Chondrocyte (in vitro differentiated cells): ENCODE data around the gene NHSL2. TPM values are rescaled to one million over a fixed set of nuclear protein-coding genes. Genes with fewer than 3 reads are reported as not detected.

ENCODE experiments used
- DNase-seq: peaks from one replicate; pipeline ENCODE4 v3.0.0; 2021; ENCODE audit warnings: mixed read lengths, low spot score
- H3K27ac Mint-ChIP-seq: one replicate; pipeline ENCODE4 v1.8.0; 2021; ENCODE audit warnings: mild to moderate bottlenecking, moderate library complexity, mixed read lengths; ENCODE audit not compliant: unreplicated experiment
- H3K27me3 Mint-ChIP-seq: 2 replicates; pipeline ENCODE4 v1.8.0; 2021; ENCODE audit warnings: low read depth, mixed read lengths
- H3K36me3 Mint-ChIP-seq: 2 replicates; pipeline ENCODE4 v1.8.0; 2021; ENCODE audit warnings: low read depth, mixed read lengths
- H3K4me1 Mint-ChIP-seq: 2 replicates; pipeline ENCODE4 v1.8.0; 2021; ENCODE audit warnings: low read depth, mild to moderate bottlenecking, mixed read lengths
- H3K4me3 Mint-ChIP-seq: one replicate; pipeline ENCODE4 v1.8.0; 2021; ENCODE audit warnings: mild to moderate bottlenecking, moderate library complexity, mixed read lengths; ENCODE audit not compliant: unreplicated experiment
- H3K9me3 Mint-ChIP-seq: 2 replicates; pipeline ENCODE4 v1.8.0; 2021; ENCODE audit warnings: low read depth, mixed read lengths
- total RNA-seq: library from RNA; stranded (reverse); gene quantifications from 3 replicates; pipeline ENCODE4 v1.2.1, GENCODE V29; 2021
- TF ChIP-seq, protein P1 (sequence below): fragments of 200-600 bp; sonication (generic); IDR thresholded peaks from 2 replicates; pipeline ENCODE4 v1.5.0; 2021; ENCODE audit warnings: antibody characterized with exemption, mild to moderate bottlenecking, moderate library complexity

NHSL2 gene
- total RNA-seq, 1 donor from 2014 or later = 2.1 TPM

DNA sequence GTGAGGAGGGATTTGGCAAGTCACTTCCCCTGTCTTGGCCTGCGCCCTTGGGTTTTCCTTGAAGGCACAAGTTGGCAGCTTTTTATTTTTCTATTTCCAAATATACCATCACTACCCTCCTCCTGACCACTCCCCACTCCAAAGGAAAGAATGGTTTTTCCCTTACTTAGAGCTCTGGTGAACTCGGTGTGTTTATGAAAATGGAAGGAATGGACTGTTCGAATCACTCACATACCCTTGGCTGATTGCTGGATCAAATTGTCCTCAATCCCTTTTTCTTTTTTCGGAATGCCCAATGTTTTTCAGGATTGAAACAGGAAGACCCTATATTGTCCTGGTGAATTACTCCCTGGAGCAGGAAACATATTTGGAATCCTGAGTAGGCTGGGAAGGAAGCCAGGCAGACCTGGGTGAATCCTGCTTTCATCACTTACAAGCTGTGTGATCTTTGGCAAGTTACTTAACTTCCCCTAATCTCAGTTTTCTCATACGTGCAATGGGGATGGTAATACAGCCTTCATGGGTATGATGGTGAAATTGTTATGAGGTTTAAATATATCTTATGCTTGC, 150.4 kb downstream of the NHSL2 start:
- Mint-ChIP-seq H3K9me3 (no peaks in the 10 kb centered on the region), H3K27ac (peak overlapping the region; percentile 9), H3K36me3 (no peaks in the 10 kb centered on the region), H3K4me1 (no peaks in the 10 kb centered on the region), H3K4me3 (no peak overlapping the region), H3K27me3 (no peaks in the 10 kb centered on the region)
- TF ChIP-seq, protein P1, sequence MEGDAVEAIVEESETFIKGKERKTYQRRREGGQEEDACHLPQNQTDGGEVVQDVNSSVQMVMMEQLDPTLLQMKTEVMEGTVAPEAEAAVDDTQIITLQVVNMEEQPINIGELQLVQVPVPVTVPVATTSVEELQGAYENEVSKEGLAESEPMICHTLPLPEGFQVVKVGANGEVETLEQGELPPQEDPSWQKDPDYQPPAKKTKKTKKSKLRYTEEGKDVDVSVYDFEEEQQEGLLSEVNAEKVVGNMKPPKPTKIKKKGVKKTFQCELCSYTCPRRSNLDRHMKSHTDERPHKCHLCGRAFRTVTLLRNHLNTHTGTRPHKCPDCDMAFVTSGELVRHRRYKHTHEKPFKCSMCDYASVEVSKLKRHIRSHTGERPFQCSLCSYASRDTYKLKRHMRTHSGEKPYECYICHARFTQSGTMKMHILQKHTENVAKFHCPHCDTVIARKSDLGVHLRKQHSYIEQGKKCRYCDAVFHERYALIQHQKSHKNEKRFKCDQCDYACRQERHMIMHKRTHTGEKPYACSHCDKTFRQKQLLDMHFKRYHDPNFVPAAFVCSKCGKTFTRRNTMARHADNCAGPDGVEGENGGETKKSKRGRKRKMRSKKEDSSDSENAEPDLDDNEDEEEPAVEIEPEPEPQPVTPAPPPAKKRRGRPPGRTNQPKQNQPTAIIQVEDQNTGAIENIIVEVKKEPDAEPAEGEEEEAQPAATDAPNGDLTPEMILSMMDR = no peak
- DNase-seq = peak; percentile 2

DNA sequence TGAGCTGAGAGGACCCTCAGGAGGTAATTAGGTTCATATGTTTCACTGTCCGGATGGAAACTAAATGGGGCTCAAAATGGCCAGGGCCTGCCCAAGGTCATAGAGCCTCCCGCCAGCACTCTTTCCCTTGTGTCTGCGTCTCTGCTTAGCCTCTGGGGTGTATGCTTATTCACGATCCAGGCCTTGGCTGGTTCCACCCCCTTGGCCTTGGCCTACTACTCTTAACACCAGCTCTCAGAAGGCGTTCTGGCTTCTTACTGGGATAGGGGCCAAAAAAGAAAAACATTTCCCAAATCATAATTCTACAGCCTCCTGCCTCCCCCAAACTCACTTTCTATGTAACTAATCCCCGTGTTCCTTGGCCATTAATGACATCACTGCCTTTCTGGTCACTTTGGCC, 152.3 kb downstream of the NHSL2 start:
- Mint-ChIP-seq H3K27ac (no peak overlapping the region), H3K4me3 (no peak overlapping the region), H3K27me3 (no peaks in the 10 kb centered on the region), H3K4me1 (no peaks in the 10 kb centered on the region), H3K36me3 (no peaks in the 10 kb centered on the region), H3K9me3 (no peaks in the 10 kb centered on the region)
- no peak for DNase-seq
- TF ChIP-seq, protein P1 = no peak

DNA sequence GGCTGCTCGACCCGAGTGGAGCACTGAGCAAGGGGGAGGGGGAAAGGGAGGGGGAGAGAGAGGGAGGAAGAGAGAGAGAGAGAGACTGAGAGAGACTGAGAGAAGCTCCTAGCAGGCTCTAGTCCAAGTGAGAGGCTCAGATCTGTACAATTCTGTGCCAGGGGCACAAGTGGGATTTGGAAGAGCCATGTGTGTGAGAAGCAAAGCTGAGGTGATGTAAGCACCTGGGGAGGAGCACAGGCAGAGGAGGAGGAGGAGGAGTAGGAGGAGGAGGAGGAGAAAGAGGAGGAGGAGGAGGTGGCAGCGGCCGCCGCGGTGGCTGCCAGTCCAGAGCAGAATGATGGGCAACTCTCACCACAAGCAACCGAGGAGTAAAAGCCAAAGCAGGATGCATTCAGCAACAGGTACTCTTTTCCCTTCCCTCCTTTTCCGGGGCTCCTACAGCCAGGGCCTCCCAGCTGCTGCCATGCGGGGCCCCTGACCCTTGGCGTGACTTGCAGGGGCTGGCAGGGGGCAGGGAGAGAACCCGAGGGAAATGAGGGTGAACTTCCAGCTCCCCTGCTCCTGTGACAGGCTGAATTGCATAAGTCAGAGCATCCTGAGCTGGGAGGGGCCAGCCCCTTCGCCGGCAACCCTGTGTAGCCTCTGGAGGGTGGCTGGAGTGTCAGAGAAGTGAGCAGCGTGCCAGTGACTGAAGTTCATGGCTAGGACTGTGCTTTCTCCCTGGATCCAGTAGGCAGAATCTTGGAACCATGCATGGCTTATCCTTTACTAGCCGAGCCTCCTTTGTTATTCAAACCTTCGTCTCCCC, 158.9 kb downstream of the NHSL2 start:
- Mint-ChIP-seq H3K27ac (no peak overlapping the region), H3K36me3 (no peaks in the 10 kb centered on the region), H3K27me3 (peaks cover 7% of the 10 kb centered on the region), H3K4me1 (peaks cover 6% of the 10 kb centered on the region), H3K4me3 (peak overlapping the region; percentile 64), H3K9me3 (no peaks in the 10 kb centered on the region)
- TF ChIP-seq, protein P1 = no peak
- no peak for DNase-seq

DNA sequence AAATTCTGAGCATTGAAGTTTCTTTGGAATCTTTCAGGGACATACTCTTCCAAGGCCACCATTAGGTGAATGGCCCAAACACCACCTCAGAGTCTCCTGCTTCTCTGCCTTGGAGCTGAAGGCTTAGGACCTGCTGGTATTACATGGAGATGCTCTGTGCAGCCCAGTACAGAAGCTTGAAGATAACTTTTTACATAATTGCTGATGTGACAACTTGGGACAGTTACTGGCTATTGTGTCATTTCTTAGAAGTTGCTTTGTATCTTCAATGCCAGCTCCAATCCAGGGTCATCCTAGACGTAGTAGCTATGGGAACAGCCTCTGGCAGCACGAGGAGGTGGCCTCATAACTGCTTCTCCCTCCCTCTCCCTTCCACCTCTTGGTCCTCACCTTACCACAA, 160.6 kb downstream of the NHSL2 start:
- Mint-ChIP-seq H3K36me3 (no peaks in the 10 kb centered on the region), H3K9me3 (no peaks in the 10 kb centered on the region), H3K4me3 (no peak overlapping the region), H3K4me1 (peaks cover 6% of the 10 kb centered on the region), H3K27me3 (peaks cover 7% of the 10 kb centered on the region), H3K27ac (no peak overlapping the region)
- DNase-seq = no peak
- TF ChIP-seq, protein P1 = no peak

GRCh38 chrX:72073633-72074032, 163.0 kb downstream of the NHSL2 start:
- Mint-ChIP-seq H3K4me1 (peaks cover 6% of the 10 kb centered on the region), H3K27ac (no peak overlapping the region), H3K36me3 (no peaks in the 10 kb centered on the region), H3K9me3 (no peaks in the 10 kb centered on the region), H3K27me3 (peaks cover 7% of the 10 kb centered on the region), H3K4me3 (no peak overlapping the region)
- TF ChIP-seq, protein P1 = no peak
- DNase-seq = no peak
